Activated CD4-positive, alpha-beta T cell treated with anti-CD3 and anti-CD28 coated beads, Interleukin-2, Interleukin-6, amounts not matched to agents 100 ng/mL and 50 ng/mL, durations not matched to agents 16 hours and 8 hours (primary cell): Measurements from ENCODE around the gene GVQW3.

ENCODE experiments used
- DNase-seq: peaks from one replicate; pipeline ENCODE4 v3.0.0-alpha.2; 2020

The GVQW3 gene

DNA sequence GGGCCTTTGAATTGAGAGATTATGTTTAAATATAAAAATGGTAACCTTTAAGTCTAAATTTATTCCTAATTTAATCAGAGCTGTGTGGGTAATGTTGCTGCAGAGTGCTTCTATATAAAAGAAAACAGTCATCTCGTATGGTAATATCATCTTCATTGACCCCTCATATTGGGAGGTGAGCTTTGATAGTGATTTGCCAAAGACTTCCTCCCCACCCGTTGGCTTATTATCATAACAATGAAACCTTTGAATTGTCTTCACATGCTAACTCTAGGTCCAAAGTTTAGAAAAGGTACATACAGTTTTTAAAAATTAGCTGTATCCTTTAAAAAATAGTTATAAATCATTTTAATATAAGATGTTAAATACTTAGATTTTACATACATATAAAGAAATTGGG lies 67.4 kb downstream of the GVQW3 start:
- no peak for DNase-seq

DNA sequence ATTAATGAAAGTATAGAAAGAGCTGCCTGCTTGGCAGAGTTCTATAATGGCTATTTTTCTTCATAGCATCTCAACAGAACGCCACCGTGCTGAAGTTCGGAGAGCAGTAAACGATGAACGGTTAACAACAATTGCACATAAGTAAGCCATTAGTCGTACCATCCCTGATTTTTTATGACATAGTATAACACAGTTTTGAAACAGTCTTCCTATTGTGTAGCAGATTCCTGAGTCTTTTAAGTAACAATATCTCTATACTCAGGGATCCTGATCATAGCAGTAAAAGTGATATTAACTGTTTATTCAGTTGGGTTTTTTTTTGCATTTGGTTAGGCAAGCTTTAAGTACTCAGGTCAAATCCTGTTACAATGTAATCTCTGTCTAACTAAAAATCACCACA lies 72.1 kb downstream of the GVQW3 start:
- DNase-seq: no peak

DNA sequence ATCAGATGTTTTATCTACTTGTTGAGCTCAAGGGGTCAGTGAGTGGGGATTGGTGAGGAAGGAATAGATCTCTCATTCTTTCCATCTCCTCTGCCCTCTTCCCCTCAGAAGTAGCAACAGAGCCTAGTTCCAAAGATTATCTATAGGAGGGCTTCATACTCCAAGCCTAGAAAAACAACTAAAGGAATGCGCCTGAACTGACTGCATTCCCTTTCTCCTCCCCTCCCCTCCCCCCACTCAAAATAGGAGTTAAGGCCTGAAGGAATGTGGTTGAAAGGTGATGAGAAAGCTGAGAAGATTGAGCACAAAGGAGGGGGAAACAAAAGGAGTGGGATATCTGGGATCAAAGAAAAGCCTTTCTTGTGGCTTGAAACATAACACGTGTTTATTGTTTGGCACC lies 74.2 kb downstream of the GVQW3 start:
- DNase-seq: no peak

- DNase-seq: no peak
Observed at GRCh38 chr11:76455931-76456330, 74.8 kb downstream of the GVQW3 start.

DNA sequence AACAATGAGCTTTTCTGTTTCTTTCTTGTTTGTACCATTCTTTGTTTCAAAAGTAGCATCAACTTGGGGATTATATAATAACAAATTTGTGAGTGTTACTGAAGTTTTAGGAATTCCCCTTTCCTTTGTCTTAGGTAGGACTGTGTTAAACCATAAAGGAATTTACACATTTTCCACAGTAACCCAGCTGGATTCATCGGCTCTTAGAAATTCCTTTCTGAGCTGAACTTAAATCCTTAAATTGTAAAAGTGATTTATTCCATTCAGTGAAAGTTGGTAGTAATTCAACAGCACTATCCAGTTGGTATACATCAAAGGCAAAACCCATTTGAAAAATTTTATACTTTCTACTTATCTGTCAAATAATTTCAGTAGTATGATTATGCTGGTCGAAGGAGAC lies 75.4 kb downstream of the GVQW3 start:
- DNase-seq: no peak
